ENCODE results near the gene DYNC2LI1.

Gene DYNC2LI1

GRCh38 chr2:43777306-43777926 is 3.6 kb downstream of the DYNC2LI1 start:
- Histone ChIP-seq H3K36me3 (replicated peaks; ENCODE audit: insufficient read depth, low read length) (no peaks in the 10 kb centered on the region), H3K9ac (ENCODE audit: low read length) (no peak overlapping the region), H3K9me3 (replicated peaks; ENCODE audit: insufficient read depth, low read length) (no peaks in the 10 kb centered on the region), H3K27me3 (replicated peaks; ENCODE audit: insufficient read depth, low read length) (no peaks in the 10 kb centered on the region), H3F3A (ENCODE audit: insufficient read depth, low read length) (no peaks in the 10 kb centered on the region), H3K27ac (ENCODE audit: low read length) (no peak overlapping the region), H3K4me3 (ENCODE audit: low read length) (no peak overlapping the region), H3K9me2 (replicated peaks; ENCODE audit: insufficient read depth, low read length) (no peaks in the 10 kb centered on the region), H3K4me1 (ENCODE audit: low read length) (no peaks in the 10 kb centered on the region), H3K4me2 (ENCODE audit: low read depth, low read length) (no peak overlapping the region), H2AFZ (ENCODE audit: low read length) (no peak overlapping the region), H4K20me1 (ENCODE audit: insufficient read depth, low read length) (no peaks in the 10 kb centered on the region), H3K79me2 (ENCODE audit: low read length) (no peaks in the 10 kb centered on the region)
- TF ChIP-seq EZH2 (optimal IDR thresholded peaks at IDR 0.05; ENCODE audit: low read depth, low read length) (no peak), EZH2phosphoT487 (IDR thresholded peaks at IDR 0.05; ENCODE audit: low read length) (no peak)
- no peak for DNase-seq

GRCh38 chr2:43778233-43778632 is 4.4 kb downstream of the DYNC2LI1 start:
- no peak overlapping the region for H3K4me2 ChIP-seq (ENCODE audit: low read depth, low read length)
- no peaks in the 10 kb centered on the region for H3K9me3 ChIP-seq (replicated peaks; ENCODE audit: insufficient read depth, low read length)
- H3K4me1 ChIP-seq (ENCODE audit: low read length) = no peaks in the 10 kb centered on the region
- H3K9me2 ChIP-seq (replicated peaks; ENCODE audit: insufficient read depth, low read length) = no peaks in the 10 kb centered on the region
- H2AFZ ChIP-seq (ENCODE audit: low read length) = no peak overlapping the region
- H3F3A ChIP-seq (ENCODE audit: insufficient read depth, low read length) = no peaks in the 10 kb centered on the region
- no peak for DNase-seq
- TF ChIP-seq EZH2phosphoT487 (IDR thresholded peaks at IDR 0.05; ENCODE audit: low read length) (no peak), EZH2 (optimal IDR thresholded peaks at IDR 0.05; ENCODE audit: low read depth, low read length) (no peak)
- no peaks in the 10 kb centered on the region for H3K27me3 ChIP-seq (replicated peaks; ENCODE audit: insufficient read depth, low read length)
- no peak overlapping the region for H3K27ac ChIP-seq (ENCODE audit: low read length)
- no peaks in the 10 kb centered on the region for H3K36me3 ChIP-seq (replicated peaks; ENCODE audit: insufficient read depth, low read length)
- H4K20me1 ChIP-seq (ENCODE audit: insufficient read depth, low read length) = no peaks in the 10 kb centered on the region
- no peaks in the 10 kb centered on the region for H3K79me2 ChIP-seq (ENCODE audit: low read length)
- H3K4me3 ChIP-seq (ENCODE audit: low read length) = no peak overlapping the region
- H3K9ac ChIP-seq (ENCODE audit: low read length) = no peak overlapping the region

DNA sequence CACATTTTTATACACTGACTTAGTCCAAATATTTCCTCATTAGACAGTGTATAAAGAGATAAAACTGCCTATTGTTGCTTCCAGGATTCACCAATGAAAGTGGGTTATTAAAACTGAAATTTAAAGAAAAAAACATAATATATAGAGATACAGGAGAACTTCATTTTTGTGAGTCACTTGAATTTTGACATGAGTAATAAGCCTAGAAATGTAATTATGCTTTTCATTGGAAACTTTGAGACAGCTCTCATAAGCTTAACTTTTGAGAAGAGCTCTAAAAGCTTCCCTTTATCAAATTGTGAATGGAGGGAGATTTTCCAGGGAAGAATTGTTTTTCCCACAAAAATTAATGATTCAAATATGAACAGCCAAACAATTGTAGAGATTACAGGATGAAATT is 14.1 kb downstream of the DYNC2LI1 start:
- no peak overlapping the region for H2AFZ ChIP-seq (ENCODE audit: low read length)
- H3K36me3 ChIP-seq (replicated peaks; ENCODE audit: insufficient read depth, low read length) = no peaks in the 10 kb centered on the region
- H3K79me2 ChIP-seq (ENCODE audit: low read length) = no peaks in the 10 kb centered on the region
- no peaks in the 10 kb centered on the region for H3K9me2 ChIP-seq (replicated peaks; ENCODE audit: insufficient read depth, low read length)
- H4K20me1 ChIP-seq (ENCODE audit: insufficient read depth, low read length) = no peaks in the 10 kb centered on the region
- no peaks in the 10 kb centered on the region for H3K9me3 ChIP-seq (replicated peaks; ENCODE audit: insufficient read depth, low read length)
- H3F3A ChIP-seq (ENCODE audit: insufficient read depth, low read length) = no peaks in the 10 kb centered on the region
- H3K9ac ChIP-seq (ENCODE audit: low read length) = no peak overlapping the region
- no peak for TF ChIP-seq CTCF (IDR thresholded peaks at IDR 0.05; ENCODE audit: low read length)
- TF ChIP-seq EZH2 (optimal IDR thresholded peaks at IDR 0.05; ENCODE audit: low read depth, low read length) = no peak
- TF ChIP-seq EZH2phosphoT487 (IDR thresholded peaks at IDR 0.05; ENCODE audit: low read length) = no peak
- H3K4me2 ChIP-seq (ENCODE audit: low read depth, low read length) = no peak overlapping the region
- no peak overlapping the region for H3K27ac ChIP-seq (ENCODE audit: low read length)
- no peak overlapping the region for H3K4me3 ChIP-seq (ENCODE audit: low read length)
- no peaks in the 10 kb centered on the region for H3K27me3 ChIP-seq (replicated peaks; ENCODE audit: insufficient read depth, low read length)
- DNase-seq = no peak
- no peaks in the 10 kb centered on the region for H3K4me1 ChIP-seq (ENCODE audit: low read length)

DNA sequence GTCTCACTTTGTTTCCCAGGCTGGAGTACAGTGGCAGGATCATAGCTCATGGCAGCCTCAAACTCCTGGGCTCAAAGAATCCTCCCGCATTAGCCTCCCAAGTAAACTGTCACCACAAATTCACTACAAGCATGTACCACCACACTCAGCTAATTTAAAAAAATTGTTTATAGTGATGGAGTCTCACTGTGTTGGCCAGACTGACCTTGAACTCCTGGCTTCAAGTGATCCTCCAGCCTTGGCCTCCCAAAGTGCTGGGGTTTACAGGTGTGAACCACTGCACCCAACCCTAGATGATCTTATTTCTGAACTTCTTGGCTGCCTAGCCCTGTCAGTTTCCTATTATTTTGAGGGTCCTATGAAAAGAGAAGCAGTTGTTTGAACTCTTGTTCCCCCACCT is 14.8 kb downstream of the DYNC2LI1 start:
- H3K79me2 ChIP-seq (ENCODE audit: low read length) = no peaks in the 10 kb centered on the region
- no peak overlapping the region for H3K27ac ChIP-seq (ENCODE audit: low read length)
- no peaks in the 10 kb centered on the region for H3K9me3 ChIP-seq (replicated peaks; ENCODE audit: insufficient read depth, low read length)
- no peaks in the 10 kb centered on the region for H3K4me1 ChIP-seq (ENCODE audit: low read length)
- H3F3A ChIP-seq (ENCODE audit: insufficient read depth, low read length) = no peaks in the 10 kb centered on the region
- no peak for TF ChIP-seq EZH2phosphoT487 (IDR thresholded peaks at IDR 0.05; ENCODE audit: low read length)
- no peak for TF ChIP-seq CTCF (IDR thresholded peaks at IDR 0.05; ENCODE audit: low read length)
- no peak for TF ChIP-seq EZH2 (optimal IDR thresholded peaks at IDR 0.05; ENCODE audit: low read depth, low read length)
- H3K4me2 ChIP-seq (ENCODE audit: low read depth, low read length) = no peak overlapping the region
- no peak for DNase-seq
- H4K20me1 ChIP-seq (ENCODE audit: insufficient read depth, low read length) = no peaks in the 10 kb centered on the region
- no peaks in the 10 kb centered on the region for H3K27me3 ChIP-seq (replicated peaks; ENCODE audit: insufficient read depth, low read length)
- no peaks in the 10 kb centered on the region for H3K36me3 ChIP-seq (replicated peaks; ENCODE audit: insufficient read depth, low read length)
- no peaks in the 10 kb centered on the region for H3K9me2 ChIP-seq (replicated peaks; ENCODE audit: insufficient read depth, low read length)
- H2AFZ ChIP-seq (ENCODE audit: low read length) = no peak overlapping the region
- no peak overlapping the region for H3K4me3 ChIP-seq (ENCODE audit: low read length)
- no peak overlapping the region for H3K9ac ChIP-seq (ENCODE audit: low read length)

Data from MM.1S (cell line).